Neuronal stem cell (in vitro differentiated cells): Measurements from ENCODE around the gene MTHFD2L.

Experiments
- DNase-seq: peaks from one replicate; pipeline ENCODE4 v3.0.0-alpha.2; 2013; ENCODE audit warnings: low spot score
- H2AFZ ChIP-seq: one replicate; pipeline ENCODE4 v1.6.1; 2013; ENCODE audit warnings: mild to moderate bottlenecking, low read length, inconsistent platforms
- H2AK5ac ChIP-seq: 2 replicates; pipeline ENCODE4 v1.6.1; 2013; ENCODE audit warnings: low read depth, mild to moderate bottlenecking, inconsistent platforms, low read length, moderate library complexity, mixed read lengths
- H2BK120ac ChIP-seq: 2 replicates; pipeline ENCODE4 v1.6.1; 2013; ENCODE audit warnings: low read depth, mild to moderate bottlenecking, inconsistent platforms, low read length, moderate library complexity, mixed read lengths
- H2BK12ac ChIP-seq: one replicate; pipeline ENCODE4 v1.6.1; 2013; ENCODE audit warnings: low read length, inconsistent platforms
- H2BK15ac ChIP-seq: 2 replicates; pipeline ENCODE4 v1.6.1; 2013; ENCODE audit warnings: mild to moderate bottlenecking, low read length, inconsistent platforms, mixed read lengths
- H2BK5ac ChIP-seq: one replicate; pipeline ENCODE4 v1.6.1; 2013; ENCODE audit warnings: inconsistent platforms, mild to moderate bottlenecking, low read length, moderate library complexity
- H3K14ac ChIP-seq: one replicate; pipeline ENCODE4 v1.6.1; 2013; ENCODE audit warnings: low read length, inconsistent platforms
- H3K18ac ChIP-seq: 2 replicates; pipeline ENCODE4 v1.6.1; 2013; ENCODE audit warnings: low read length, inconsistent platforms
- H3K23ac ChIP-seq: 2 replicates; pipeline ENCODE4 v1.6.1; 2013; ENCODE audit warnings: low read depth, mild to moderate bottlenecking, mixed read lengths, low read length, inconsistent platforms; ENCODE audit not compliant: poor library complexity
- H3K27ac ChIP-seq: replicated peaks from 3 replicates; pipeline ENCODE4 v1.5.1; 2013; ENCODE audit warnings: low read length, inconsistent platforms
- H3K27me3 ChIP-seq, 3 experiments: 2 replicates each; pipeline ENCODE4 v1.6.1; 2013; ENCODE audit warnings: low read length in 3 of 3, mild to moderate bottlenecking in 2 of 3, inconsistent platforms in 1 of 3, low read depth in 1 of 3, mixed read lengths in 1 of 3, moderate library complexity in 1 of 3; ENCODE audit not compliant: control insufficient read depth in 3 of 3, insufficient read depth in 3 of 3
- H3K36me3 ChIP-seq, 2 donors: replicated peaks in 1 of 2; 2 replicates each; pipeline ENCODE4 v1.6.1; 2013; ENCODE audit warnings: low read length in 2 of 2; ENCODE audit not compliant: control insufficient read depth in 2 of 2, insufficient read depth in 2 of 2
- H3K4ac ChIP-seq: 2 replicates; pipeline ENCODE4 v1.6.1; 2013; ENCODE audit warnings: inconsistent platforms, mild to moderate bottlenecking, low read length, moderate library complexity
- H3K4me1 ChIP-seq, 2 donors: 1 replicate in 1 of 2; 2 replicates in 1 of 2; pipeline ENCODE4 v1.6.1; 2013; ENCODE audit warnings: low read length in 2 of 2, low read depth in 1 of 2; ENCODE audit not compliant: control insufficient read depth in 2 of 2, insufficient read depth in 1 of 2
- H3K4me2 ChIP-seq: one replicate; pipeline ENCODE4 v1.6.1; 2013; ENCODE audit warnings: mild to moderate bottlenecking, low read length, inconsistent platforms; ENCODE audit not compliant: insufficient read depth, poor library complexity, severe bottlenecking
- H3K4me3 ChIP-seq, 2 donors: 2 replicates each; pipeline ENCODE4 v1.5.1; 2013; ENCODE audit warnings: low read length in 2 of 2, mild to moderate bottlenecking in 2 of 2, inconsistent platforms in 1 of 2, moderate library complexity in 1 of 2
- H3K79me1 ChIP-seq: one replicate; pipeline ENCODE4 v1.6.1; 2013; ENCODE audit warnings: low read depth, mild to moderate bottlenecking, inconsistent platforms, low read length, moderate library complexity
- H3K9ac ChIP-seq: one replicate; pipeline ENCODE4 v1.6.1; 2013; ENCODE audit warnings: mild to moderate bottlenecking, low read depth, low read length, inconsistent platforms; ENCODE audit not compliant: poor library complexity
- H3K9me3 ChIP-seq, 2 donors: replicated peaks in 1 of 2; 2 replicates each; pipeline versions ENCODE3 to v1.6.1; 2013; ENCODE audit warnings: low read length in 2 of 2, mild to moderate bottlenecking in 2 of 2, inconsistent platforms in 1 of 2, low read depth in 1 of 2, mixed read lengths in 1 of 2, moderate library complexity in 1 of 2; ENCODE audit not compliant: control insufficient read depth in 2 of 2, insufficient read depth in 1 of 2
- H4K8ac ChIP-seq: one replicate; pipeline ENCODE4 v1.6.1; 2013; ENCODE audit warnings: low read depth, mild to moderate bottlenecking, inconsistent platforms, low read length, moderate library complexity
- H4K91ac ChIP-seq: one replicate; pipeline ENCODE4 v1.6.1; 2013; ENCODE audit warnings: low read length, low read depth, mild to moderate bottlenecking, inconsistent platforms; ENCODE audit not compliant: poor library complexity
- WGBS, 2 donors: extraction: QIAGEN DNeasy Blood & Tissue Kit; methylation state at CpG; one replicate each; pipeline ENCODE4 v1.1.7; 2013; ENCODE audit warnings: missing lambda C conversion rate in 2 of 2, mixed read lengths in 1 of 2; ENCODE audit not compliant: insufficient read length in 2 of 2, insufficient replicate concordance in 1 of 2; ENCODE audit errors: extremely low coverage in 2 of 2; 5-methylcytosine and 5-hydroxymethylcytosine counted together

Gene MTHFD2L

GRCh38 chr4:74120086-74120485 is 37.8 kb upstream of the MTHFD2L start:
- WGBS, 2 donors, result no CpG with 5 or more reads among the region's 1 CpG
- H3K4me3 ChIP-seq, result no peak overlapping the region
- no peak overlapping the region for H3K23ac ChIP-seq
- H2BK15ac ChIP-seq, result no peak overlapping the region
- H3K18ac ChIP-seq, result no peak overlapping the region
- DNase-seq, result no peak
- no peak overlapping the region for H2AK5ac ChIP-seq
- no peak overlapping the region for H2BK120ac ChIP-seq
- no peak overlapping the region for H3K14ac ChIP-seq
- no peaks in the 10 kb centered on the region for H3K36me3 ChIP-seq
- H3K9ac ChIP-seq, result no peak overlapping the region
- no peaks in the 10 kb centered on the region for H3K79me1 ChIP-seq
- no peak overlapping the region for H2BK5ac ChIP-seq
- H3K27me3 ChIP-seq, result no peaks in the 10 kb centered on the region
- no peak overlapping the region for H3K4me2 ChIP-seq
- no peak overlapping the region for H3K27ac ChIP-seq
- H3K4ac ChIP-seq, result no peak overlapping the region
- H4K91ac ChIP-seq, result no peak overlapping the region
- H3K4me1 ChIP-seq, result peaks cover 0 to 7% of the 10 kb centered on the region in 2 donors
- H2AFZ ChIP-seq, result no peak overlapping the region
- peaks cover 2 to 13% of the 10 kb centered on the region in 2 donors for H3K9me3 ChIP-seq
- no peak overlapping the region for H2BK12ac ChIP-seq
- no peak overlapping the region for H4K8ac ChIP-seq

DNA sequence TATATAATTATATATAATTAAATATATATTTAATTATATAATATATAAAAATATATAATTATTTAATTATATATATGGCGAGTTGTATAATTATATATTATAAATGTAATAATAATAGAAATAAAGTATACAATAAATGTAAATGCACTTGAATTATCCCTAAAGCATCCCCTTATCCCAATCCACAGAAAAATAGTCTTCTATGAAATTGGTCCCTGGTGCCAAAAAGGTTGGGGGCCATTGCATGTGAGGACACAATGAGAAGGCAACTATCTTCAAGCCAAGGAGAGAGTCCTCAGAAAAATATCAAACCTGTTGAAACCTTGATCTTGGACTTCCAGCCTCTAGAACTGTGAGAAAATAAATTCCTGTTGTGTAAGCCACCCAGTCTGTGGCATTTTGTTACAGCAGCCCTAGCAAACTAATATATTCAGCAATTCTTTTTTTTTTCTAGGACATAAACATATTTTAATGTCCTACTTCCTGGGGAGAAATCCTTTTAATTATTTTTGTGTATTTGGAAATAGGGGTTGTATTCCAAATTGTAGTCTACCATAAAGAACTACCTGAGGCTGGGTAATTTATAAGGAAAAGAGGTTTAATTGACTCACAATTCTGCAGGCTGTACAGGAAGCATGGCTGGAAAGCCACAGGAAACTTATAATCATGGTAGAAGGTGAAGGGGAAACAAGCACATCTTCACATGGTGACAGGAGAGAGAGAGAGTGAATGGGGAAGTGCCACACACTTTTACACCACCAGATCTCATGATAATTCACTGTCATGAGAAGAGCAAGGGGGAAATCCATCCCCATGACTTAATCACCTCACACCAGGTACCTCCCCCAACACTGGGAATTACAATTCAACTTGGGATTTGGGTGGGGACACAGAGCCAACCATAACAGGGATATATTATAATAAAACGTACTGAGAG is 36.0 kb upstream of the MTHFD2L start:
- no CpG with 5 or more reads among the region's 2 CpGs for whole genome bisulfite sequencing, 2 donors
- no peak for DNase-seq
- H2BK120ac ChIP-seq, result no peak overlapping the region
- H3K18ac ChIP-seq, result no peak overlapping the region
- H3K4me3 ChIP-seq, result no peak overlapping the region
- no peaks in the 10 kb centered on the region for H3K27me3 ChIP-seq
- H2BK5ac ChIP-seq, result no peak overlapping the region
- H3K9ac ChIP-seq, result no peak overlapping the region
- H3K4me2 ChIP-seq, result no peak overlapping the region
- H3K27ac ChIP-seq, result no peak overlapping the region
- no peak overlapping the region for H2BK15ac ChIP-seq
- no peak overlapping the region for H3K23ac ChIP-seq
- no peak overlapping the region for H2AK5ac ChIP-seq
- no peaks in the 10 kb centered on the region for H3K36me3 ChIP-seq
- H2AFZ ChIP-seq, result no peak overlapping the region
- H2BK12ac ChIP-seq, result no peak overlapping the region
- no peak overlapping the region for H4K91ac ChIP-seq
- no peak overlapping the region for H3K4ac ChIP-seq
- no peak overlapping the region for H4K8ac ChIP-seq
- H3K4me1 ChIP-seq, result peaks cover 0 to 2% of the 10 kb centered on the region in 2 donors
- no peak overlapping the region for H3K14ac ChIP-seq
- H3K9me3 ChIP-seq, result peaks cover 2 to 13% of the 10 kb centered on the region in 2 donors
- no peaks in the 10 kb centered on the region for H3K79me1 ChIP-seq

GRCh38 chr4:74123065-74123728 is 34.7 kb upstream of the MTHFD2L start:
- WGBS, 2 donors, result no CpG with 5 or more reads among the region's 1 CpG
- DNase-seq, result no peak

GRCh38 chr4:74125029-74125428 is 32.9 kb upstream of the MTHFD2L start:
- Histone ChIP-seq H3K4ac (no peak overlapping the region), H3K4me1 (peaks cover 0 to 2% of the 10 kb centered on the region in 2 donors), H3K9ac (no peak overlapping the region), H3K4me3 (no peak overlapping the region), H2BK12ac (no peak overlapping the region), H2BK120ac (no peak overlapping the region), H3K14ac (no peak overlapping the region), H4K91ac (no peak overlapping the region), H2AK5ac (no peak overlapping the region), H2BK5ac (no peak overlapping the region), H3K9me3 (peaks cover 0 to 8% of the 10 kb centered on the region in 2 donors), H3K18ac (no peak overlapping the region), H3K23ac (no peak overlapping the region), H3K4me2 (no peak overlapping the region), H4K8ac (no peak overlapping the region), H2BK15ac (no peak overlapping the region), H3K27me3 (no peaks in the 10 kb centered on the region), H2AFZ (no peak overlapping the region), H3K36me3 (no peaks in the 10 kb centered on the region), H3K27ac (no peak overlapping the region), H3K79me1 (no peaks in the 10 kb centered on the region)
- DNase-seq, result no peak
- 100% methylated on average over 1 of the region's 1 CpG; no CpG with 5 or more reads in 1 of the 2 donors for WGBS, 2 donors

More at GRCh38 chr4:74123065-74123728, 34.7 kb upstream of the MTHFD2L start:
- no peak overlapping the region for H3K23ac ChIP-seq
- no peak overlapping the region for H3K4me2 ChIP-seq
- no peak overlapping the region for H2BK15ac ChIP-seq
- no peaks in the 10 kb centered on the region for H3K36me3 ChIP-seq
- no peak overlapping the region for H3K14ac ChIP-seq
- no peak overlapping the region for H2BK12ac ChIP-seq
- no peak overlapping the region for H2AFZ ChIP-seq
- no peak overlapping the region for H4K91ac ChIP-seq
- H3K4me1 ChIP-seq, result peaks cover 0 to 2% of the 10 kb centered on the region in 2 donors
- H4K8ac ChIP-seq, result no peak overlapping the region
- H2BK120ac ChIP-seq, result no peak overlapping the region
- H3K18ac ChIP-seq, result no peak overlapping the region
- H2BK5ac ChIP-seq, result no peak overlapping the region
- H3K79me1 ChIP-seq, result no peaks in the 10 kb centered on the region
- peaks cover 2 to 13% of the 10 kb centered on the region in 2 donors for H3K9me3 ChIP-seq
- no peak overlapping the region for H3K4ac ChIP-seq
- no peak overlapping the region for H3K4me3 ChIP-seq
- H3K9ac ChIP-seq, result no peak overlapping the region
- no peaks in the 10 kb centered on the region for H3K27me3 ChIP-seq
- H2AK5ac ChIP-seq, result no peak overlapping the region
- no peak overlapping the region for H3K27ac ChIP-seq
